Natural killer cell (primary cell): ENCODE measurements around the gene OAS3. TPM values are rescaled to one million over a fixed set of nuclear protein-coding genes. Genes with fewer than 3 reads are reported as not detected.

ENCODE experiments used
- ATAC-seq, 3 donors: fragments of 150-1000 bp in 2 of 3; fragments of 200-7000 bp in 1 of 3; cut with Tn5 transposase; 1 replicate in 1 of 3; 2 replicates in 2 of 3; pipeline ENCODE4 v1.10.0; 2021; ENCODE audit warnings: mild to moderate bottlenecking in 2 of 3, moderate library complexity in 2 of 3
- DNase-seq, 2 donors: peaks; one replicate each; pipeline versions ENCODE4 v3.0.0 to v3.0.0-alpha.2; 2013 to 2021; ENCODE audit warnings: mixed read lengths in 1 of 2
- H3K27ac ChIP-seq: one replicate; pipeline ENCODE4 v1.5.1; 2013; ENCODE audit warnings: mild to moderate bottlenecking, low read length
- H3K27me3 ChIP-seq: one replicate; pipeline ENCODE4 v1.6.1; 2013; ENCODE audit warnings: low read length; ENCODE audit not compliant: control insufficient read depth, insufficient read depth
- H3K36me3 ChIP-seq: one replicate; pipeline ENCODE4 v1.6.1; 2013; ENCODE audit warnings: low read length; ENCODE audit not compliant: control insufficient read depth, insufficient read depth
- H3K4me1 ChIP-seq: one replicate; pipeline ENCODE4 v1.6.1; 2013; ENCODE audit warnings: low read length; ENCODE audit not compliant: control insufficient read depth, insufficient read depth
- H3K4me3 ChIP-seq: one replicate; pipeline ENCODE4 v1.5.1; 2013; ENCODE audit warnings: low read length
- H3K9me3 ChIP-seq: one replicate; pipeline ENCODE4 v1.6.1; 2013; ENCODE audit warnings: low read length; ENCODE audit not compliant: control insufficient read depth, insufficient read depth
- H3K27ac Mint-ChIP-seq, 2 donors: one replicate each; pipeline ENCODE4 v1.8.0; 2022; ENCODE audit warnings: mild to moderate bottlenecking in 2 of 2, mixed read lengths in 2 of 2, moderate library complexity in 1 of 2
- H3K27me3 Mint-ChIP-seq, 2 donors: one replicate each; pipeline ENCODE4 v1.8.0; 2022; ENCODE audit warnings: low read depth in 2 of 2, mixed read lengths in 2 of 2
- H3K36me3 Mint-ChIP-seq: one replicate; pipeline ENCODE4 v1.8.0; 2022; ENCODE audit warnings: mixed read lengths
- H3K4me1 Mint-ChIP-seq, 2 donors: one replicate each; pipeline ENCODE4 v1.8.0; 2022; ENCODE audit warnings: mixed read lengths in 2 of 2
- H3K4me3 Mint-ChIP-seq: one replicate; pipeline ENCODE4 v1.8.0; 2022; ENCODE audit warnings: mild to moderate bottlenecking, moderate library complexity, mixed read lengths
- H3K9me3 Mint-ChIP-seq, 2 donors: one replicate each; pipeline ENCODE4 v1.8.0; 2022; ENCODE audit warnings: mixed read lengths in 2 of 2
- WGBS: methylation state at CpG from one replicate; pipeline ENCODE4 v1.1.7; 2013; ENCODE audit warnings: missing lambda C conversion rate; ENCODE audit not compliant: insufficient coverage; 5-methylcytosine and 5-hydroxymethylcytosine counted together
- intact Hi-C: fragments of 100-400 bp; cut with micrococcal nuclease; formaldehyde crosslinking; loops from one replicate; pipeline ENCODE4 v1.14.2; 2022
- total RNA-seq, 4 donors: library from RNA; stranded (reverse); fragments of 120-200 nt in 1 of 4; gene quantifications; one replicate each; pipeline versions ENCODE4 v1.2.3 to v1.2.4, GENCODE V29; 2013 to 2022
- TF ChIP-seq, protein P1 (sequence below): fragments of 200-600 bp; IDR thresholded peaks from one replicate; pipeline ENCODE4 v1.8.0; 2022; ENCODE audit warnings: antibody characterized with exemption

The OAS3 gene
- total RNA-seq, 3 donors from 2014 or later (not counting 1 experiment from before 2014, with no cell fraction given): 8.5 to 24.7 (median 15.4) TPM

DNA sequence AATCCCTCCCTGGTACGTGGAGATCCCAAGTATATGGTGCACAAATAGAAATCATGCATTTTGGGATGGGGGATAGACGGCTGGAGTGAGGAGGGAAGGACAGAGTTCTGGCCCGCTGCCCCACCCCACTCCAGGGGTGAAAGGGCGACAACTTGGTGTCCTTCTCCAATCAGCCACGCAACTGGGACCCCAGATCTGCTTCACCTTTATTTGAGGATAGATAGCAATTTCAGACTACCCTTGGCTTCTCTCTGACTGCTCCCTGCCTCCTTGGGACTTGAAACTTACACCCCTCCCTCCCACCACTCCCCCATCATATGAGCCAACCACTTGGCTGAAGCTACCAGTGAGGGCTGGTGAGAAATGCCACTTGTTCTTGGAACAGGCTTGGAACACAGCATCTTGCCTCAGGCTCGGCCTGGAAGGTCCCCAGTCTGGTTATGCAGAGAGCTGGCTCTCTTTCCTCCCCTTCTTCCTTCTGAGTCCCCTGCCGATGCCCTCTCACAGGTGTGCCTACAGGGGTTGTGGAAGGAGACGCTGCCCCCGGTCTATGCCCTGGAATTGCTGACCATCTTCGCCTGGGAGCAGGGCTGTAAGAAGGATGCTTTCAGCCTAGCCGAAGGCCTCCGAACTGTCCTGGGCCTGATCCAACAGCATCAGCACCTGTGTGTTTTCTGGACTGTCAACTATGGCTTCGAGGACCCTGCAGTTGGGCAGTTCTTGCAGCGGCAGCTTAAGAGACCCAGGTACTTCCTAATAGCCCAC, 8.1 kb downstream of the OAS3 start:
- WGBS: 96% methylated on average over 14 of the region's 14 CpGs
- H3K36me3 ChIP-seq: peaks cover 43% of the 10 kb centered on the region
- no peak for DNase-seq

DNA sequence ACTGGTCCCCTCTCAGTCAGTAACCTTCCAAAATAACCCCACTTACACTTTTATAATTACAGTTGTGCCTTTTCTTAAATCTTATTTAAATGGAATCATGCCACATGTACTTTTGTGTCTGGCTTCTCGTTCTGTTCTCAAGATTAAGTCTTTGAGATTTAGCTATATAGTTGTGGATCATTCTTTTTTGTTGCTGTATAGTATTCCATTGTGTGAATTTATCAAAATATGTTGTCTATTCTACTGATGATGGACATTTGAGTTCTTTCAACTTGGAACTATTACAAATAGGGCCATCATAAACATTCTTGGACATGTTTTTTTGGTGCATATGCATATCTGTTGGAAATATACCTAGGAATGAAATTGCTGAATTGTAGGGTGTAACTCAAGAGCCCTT, 9.0 kb downstream of the OAS3 start:
- ATAC-seq: no peak
- Mint-ChIP-seq H3K27ac (no peak overlapping the region), H3K27me3 (no peaks in the 10 kb centered on the region), H3K4me3 (no peak overlapping the region), H3K4me1 (no peaks in the 10 kb centered on the region), H3K36me3 (no peaks in the 10 kb centered on the region), H3K9me3 (no peaks in the 10 kb centered on the region)
- 0% methylated on average over 1 of the region's 1 CpG for WGBS
- TF ChIP-seq, protein P1, sequence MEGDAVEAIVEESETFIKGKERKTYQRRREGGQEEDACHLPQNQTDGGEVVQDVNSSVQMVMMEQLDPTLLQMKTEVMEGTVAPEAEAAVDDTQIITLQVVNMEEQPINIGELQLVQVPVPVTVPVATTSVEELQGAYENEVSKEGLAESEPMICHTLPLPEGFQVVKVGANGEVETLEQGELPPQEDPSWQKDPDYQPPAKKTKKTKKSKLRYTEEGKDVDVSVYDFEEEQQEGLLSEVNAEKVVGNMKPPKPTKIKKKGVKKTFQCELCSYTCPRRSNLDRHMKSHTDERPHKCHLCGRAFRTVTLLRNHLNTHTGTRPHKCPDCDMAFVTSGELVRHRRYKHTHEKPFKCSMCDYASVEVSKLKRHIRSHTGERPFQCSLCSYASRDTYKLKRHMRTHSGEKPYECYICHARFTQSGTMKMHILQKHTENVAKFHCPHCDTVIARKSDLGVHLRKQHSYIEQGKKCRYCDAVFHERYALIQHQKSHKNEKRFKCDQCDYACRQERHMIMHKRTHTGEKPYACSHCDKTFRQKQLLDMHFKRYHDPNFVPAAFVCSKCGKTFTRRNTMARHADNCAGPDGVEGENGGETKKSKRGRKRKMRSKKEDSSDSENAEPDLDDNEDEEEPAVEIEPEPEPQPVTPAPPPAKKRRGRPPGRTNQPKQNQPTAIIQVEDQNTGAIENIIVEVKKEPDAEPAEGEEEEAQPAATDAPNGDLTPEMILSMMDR: no peak
- no peaks in the 10 kb centered on the region for H3K9me3 ChIP-seq
- H3K27ac ChIP-seq: no peak overlapping the region
- no peaks in the 10 kb centered on the region for H3K4me1 ChIP-seq
- no peak for DNase-seq
- intact Hi-C loops: no loop called here
- peaks cover 43% of the 10 kb centered on the region for H3K36me3 ChIP-seq
- H3K27me3 ChIP-seq: no peaks in the 10 kb centered on the region
- H3K4me3 ChIP-seq: no peak overlapping the region

More for the DNA sequence above, 8.1 kb downstream of the OAS3 start:
- no peaks in the 10 kb centered on the region for H3K4me1 Mint-ChIP-seq
- H3K4me3 ChIP-seq: no peak overlapping the region
- H3K9me3 ChIP-seq: no peaks in the 10 kb centered on the region
- TF ChIP-seq, protein P1: no peak
- ATAC-seq: no peak
- intact Hi-C loops: no loop called here
- H3K9me3 Mint-ChIP-seq: no peaks in the 10 kb centered on the region
- H3K27me3 ChIP-seq: no peaks in the 10 kb centered on the region
- no peak overlapping the region for H3K4me3 Mint-ChIP-seq
- no peak overlapping the region for H3K27ac ChIP-seq
- H3K36me3 Mint-ChIP-seq: no peaks in the 10 kb centered on the region
- H3K27ac Mint-ChIP-seq: no peak overlapping the region
- H3K4me1 ChIP-seq: no peaks in the 10 kb centered on the region
- no peaks in the 10 kb centered on the region for H3K27me3 Mint-ChIP-seq

DNA sequence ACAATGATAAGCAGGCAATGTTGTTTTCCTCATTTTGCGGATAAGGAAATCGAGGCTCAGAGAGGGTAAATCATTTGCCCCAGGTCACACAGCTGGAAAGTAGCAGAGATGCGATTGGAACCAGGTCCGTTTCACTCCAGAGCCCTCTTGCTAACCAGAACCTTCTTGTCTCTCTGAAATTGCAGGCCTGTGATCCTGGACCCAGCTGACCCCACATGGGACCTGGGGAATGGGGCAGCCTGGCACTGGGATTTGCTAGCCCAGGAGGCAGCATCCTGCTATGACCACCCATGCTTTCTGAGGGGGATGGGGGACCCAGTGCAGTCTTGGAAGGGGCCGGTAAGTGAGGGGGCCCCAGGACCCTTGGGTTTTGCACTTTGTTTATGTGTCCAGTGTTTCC, 9.5 kb downstream of the OAS3 start:
- peaks cover 0 to 3% of the 10 kb centered on the region in 2 donors for H3K9me3 Mint-ChIP-seq
- Histone ChIP-seq H3K4me1 (no peaks in the 10 kb centered on the region), H3K9me3 (no peaks in the 10 kb centered on the region), H3K27me3 (no peaks in the 10 kb centered on the region), H3K36me3 (peaks cover 43% of the 10 kb centered on the region), H3K27ac (no peak overlapping the region), H3K4me3 (no peak overlapping the region)
- WGBS: 98% methylated on average over 5 of the region's 5 CpGs
- H3K27me3 Mint-ChIP-seq: no peaks in the 10 kb centered on the region
- no peaks in the 10 kb centered on the region for H3K36me3 Mint-ChIP-seq
- intact Hi-C loops: no loop called here
- no peaks in the 10 kb centered on the region for H3K4me1 Mint-ChIP-seq
- DNase-seq (no peak), ATAC-seq (no peak)
- TF ChIP-seq, protein P1: no peak
- H3K4me3 Mint-ChIP-seq: no peak overlapping the region
- no peak overlapping the region for H3K27ac Mint-ChIP-seq

DNA sequence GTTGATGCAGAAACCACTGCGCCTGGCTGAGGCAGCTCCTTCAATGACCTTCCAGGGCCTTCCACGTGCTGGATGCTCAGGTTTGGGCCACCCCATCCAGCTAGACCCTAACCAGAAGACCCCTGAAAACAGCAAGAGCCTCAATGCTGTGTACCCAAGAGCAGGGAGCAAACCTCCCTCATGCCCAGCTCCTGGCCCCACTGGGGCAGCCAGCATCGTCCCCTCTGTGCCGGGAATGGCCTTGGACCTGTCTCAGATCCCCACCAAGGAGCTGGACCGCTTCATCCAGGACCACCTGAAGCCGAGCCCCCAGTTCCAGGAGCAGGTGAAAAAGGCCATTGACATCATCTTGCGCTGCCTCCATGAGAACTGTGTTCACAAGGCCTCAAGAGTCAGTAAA, 10.5 kb downstream of the OAS3 start:
- intact Hi-C loops: no loop called here
- no peaks in the 10 kb centered on the region for H3K27me3 ChIP-seq
- DNase-seq (no peak), ATAC-seq (no peak)
- H3K4me1 Mint-ChIP-seq: no peaks in the 10 kb centered on the region
- 96% methylated on average over 7 of the region's 7 CpGs for WGBS
- no peaks in the 10 kb centered on the region for H3K36me3 Mint-ChIP-seq
- H3K27ac ChIP-seq: no peak overlapping the region
- TF ChIP-seq, protein P1: no peak
- no peak overlapping the region for H3K4me3 Mint-ChIP-seq
- peaks cover 43% of the 10 kb centered on the region for H3K36me3 ChIP-seq
- H3K4me1 ChIP-seq: no peaks in the 10 kb centered on the region
- H3K27me3 Mint-ChIP-seq: no peaks in the 10 kb centered on the region
- peaks cover 0 to 4% of the 10 kb centered on the region in 2 donors for H3K9me3 Mint-ChIP-seq
- no peak overlapping the region for H3K4me3 ChIP-seq
- H3K9me3 ChIP-seq: no peaks in the 10 kb centered on the region
- H3K27ac Mint-ChIP-seq: no peak overlapping the region
